Measurements from ENCODE around the gene TMEM154.

The TMEM154 gene

DNA sequence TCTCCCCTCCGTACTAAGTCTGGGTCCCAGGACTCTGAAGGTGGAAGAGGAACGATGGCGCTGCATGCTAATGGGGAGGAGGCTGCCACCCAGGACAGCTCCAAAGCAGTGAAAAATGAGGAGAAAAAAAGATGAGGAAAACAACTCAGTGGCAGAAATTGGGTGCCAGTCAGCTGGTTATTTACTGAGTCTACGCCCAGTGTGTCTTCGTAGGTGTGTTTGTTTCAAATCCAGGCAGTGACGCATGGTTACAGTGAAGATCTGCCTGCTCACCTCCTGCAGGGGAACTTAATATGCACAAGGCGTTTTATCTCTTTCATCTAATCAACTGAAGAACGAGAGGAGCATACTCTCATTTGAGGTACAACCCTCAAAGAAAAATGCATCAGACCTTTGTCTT lies 73.0 kb downstream of the TMEM154 start:
- no peak for DNase-seq (ENCODE audit: low read depth)
- no peak overlapping the region for H3K4me3 ChIP-seq (ENCODE audit: low read depth, low read length)
- TF ChIP-seq CTCF (conservative IDR thresholded peaks at IDR 0.05; ENCODE audit: low read depth, low read length): no peak

DNA sequence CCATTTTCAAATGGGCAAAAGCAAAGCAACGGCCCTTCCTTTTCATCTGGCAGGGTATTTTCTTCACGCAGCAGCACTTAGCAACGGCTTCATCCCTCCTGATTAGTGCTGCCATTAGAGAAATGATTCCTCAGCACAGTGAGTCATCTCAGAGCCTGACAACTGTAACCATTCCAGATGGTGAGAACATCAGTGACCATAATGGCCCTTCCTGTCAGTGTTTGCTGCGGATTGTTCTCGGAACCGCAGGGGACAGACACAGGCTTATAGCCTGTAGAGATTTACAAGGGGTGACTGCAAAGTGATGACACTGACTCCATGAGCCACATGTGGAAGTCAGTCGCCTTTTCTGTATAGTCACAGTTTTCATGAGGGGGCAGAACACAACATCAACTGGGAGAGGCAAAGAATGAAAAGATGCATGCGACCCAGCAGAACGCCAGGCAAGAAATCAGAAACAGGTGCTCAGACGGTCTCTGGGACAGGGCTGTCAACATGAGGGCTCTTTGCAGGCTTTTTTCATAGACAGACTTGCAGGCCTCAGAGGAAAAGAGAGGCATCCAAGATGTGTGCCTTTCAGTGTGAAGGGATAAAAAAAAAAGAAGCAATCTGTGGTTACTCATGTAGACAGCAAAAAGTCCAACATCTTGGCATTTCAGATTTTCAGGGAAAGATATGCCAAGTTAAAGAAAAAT lies 74.0 kb downstream of the TMEM154 start:
- no peak for TF ChIP-seq CTCF (conservative IDR thresholded peaks at IDR 0.05; ENCODE audit: low read depth, low read length)
- DNase-seq (ENCODE audit: low read depth): no peak
- H3K4me3 ChIP-seq (ENCODE audit: low read depth, low read length): no peak overlapping the region

DNA sequence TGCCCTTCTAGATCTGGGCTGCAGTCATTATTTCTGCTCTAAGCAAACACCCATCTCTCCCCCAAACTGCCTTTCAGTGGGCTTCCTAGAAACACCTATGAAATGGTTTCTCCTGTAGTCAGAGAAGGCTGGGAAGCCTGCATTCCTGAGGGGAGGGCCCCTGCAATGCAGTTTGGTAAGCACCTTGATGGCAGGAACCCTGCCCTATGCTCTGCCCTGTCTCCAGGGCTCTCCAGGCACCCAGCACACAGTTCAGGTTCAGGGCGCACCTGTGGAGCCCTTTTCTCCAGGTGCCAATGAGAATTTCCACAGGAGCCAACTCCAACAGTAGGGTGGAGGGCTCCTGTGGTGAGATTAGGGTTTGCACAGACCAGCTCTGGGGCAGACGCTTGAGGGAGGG lies 74.8 kb downstream of the TMEM154 start:
- H3K4me3 ChIP-seq (ENCODE audit: low read depth, low read length): no peak overlapping the region
- DNase-seq (ENCODE audit: low read depth): no peak
- TF ChIP-seq CTCF (conservative IDR thresholded peaks at IDR 0.05; ENCODE audit: low read depth, low read length): no peak

GRCh38 chr4:152601156-152601555 lies 78.6 kb downstream of the TMEM154 start:
- no peak for TF ChIP-seq CTCF (conservative IDR thresholded peaks at IDR 0.05; ENCODE audit: low read depth, low read length)
- H3K4me3 ChIP-seq (ENCODE audit: low read depth, low read length): no peak overlapping the region
- no peak for DNase-seq (ENCODE audit: low read depth)

GRCh38 chr4:152599636-152600035 lies 80.2 kb downstream of the TMEM154 start:
- H3K4me3 ChIP-seq (ENCODE audit: low read depth, low read length): no peak overlapping the region
- no peak for DNase-seq (ENCODE audit: low read depth)
- no peak for TF ChIP-seq CTCF (conservative IDR thresholded peaks at IDR 0.05; ENCODE audit: low read depth, low read length)

DNA sequence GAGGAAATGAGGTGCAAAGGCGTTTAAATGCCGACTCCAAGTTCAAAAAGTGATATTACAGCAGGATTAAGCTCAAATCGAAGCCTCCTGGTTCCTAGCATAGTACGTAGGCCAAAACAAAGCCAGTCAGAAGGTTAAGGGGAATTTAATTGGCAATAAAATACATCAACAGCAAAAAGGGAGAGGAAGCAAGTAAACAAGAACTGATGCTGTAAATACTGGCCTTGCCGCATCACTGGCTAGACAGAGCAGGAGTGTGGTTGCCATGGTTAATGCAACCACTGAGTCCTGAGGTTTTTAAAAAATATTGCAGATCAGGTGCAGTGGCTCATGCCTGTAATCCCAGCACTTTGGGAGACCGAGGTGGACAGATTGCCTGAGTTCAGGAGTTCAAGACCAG lies 80.7 kb downstream of the TMEM154 start:
- TF ChIP-seq CTCF (conservative IDR thresholded peaks at IDR 0.05; ENCODE audit: low read depth, low read length): no peak
- DNase-seq (ENCODE audit: low read depth): no peak
- no peak overlapping the region for H3K4me3 ChIP-seq (ENCODE audit: low read depth, low read length)

- DNase-seq (ENCODE audit: low read depth): no peak
- H3K4me3 ChIP-seq (ENCODE audit: low read depth, low read length): no peak overlapping the region
- no peak for TF ChIP-seq CTCF (conservative IDR thresholded peaks at IDR 0.05; ENCODE audit: low read depth, low read length)
Observed at GRCh38 chr4:152598454-152598853, 81.3 kb downstream of the TMEM154 start.
